ENCODE results near the gene CSRP3.

GRCh38 chr11:19168090-19168489 is 33.7 kb downstream of the CSRP3 start:
- TF ChIP-seq, protein P1, sequence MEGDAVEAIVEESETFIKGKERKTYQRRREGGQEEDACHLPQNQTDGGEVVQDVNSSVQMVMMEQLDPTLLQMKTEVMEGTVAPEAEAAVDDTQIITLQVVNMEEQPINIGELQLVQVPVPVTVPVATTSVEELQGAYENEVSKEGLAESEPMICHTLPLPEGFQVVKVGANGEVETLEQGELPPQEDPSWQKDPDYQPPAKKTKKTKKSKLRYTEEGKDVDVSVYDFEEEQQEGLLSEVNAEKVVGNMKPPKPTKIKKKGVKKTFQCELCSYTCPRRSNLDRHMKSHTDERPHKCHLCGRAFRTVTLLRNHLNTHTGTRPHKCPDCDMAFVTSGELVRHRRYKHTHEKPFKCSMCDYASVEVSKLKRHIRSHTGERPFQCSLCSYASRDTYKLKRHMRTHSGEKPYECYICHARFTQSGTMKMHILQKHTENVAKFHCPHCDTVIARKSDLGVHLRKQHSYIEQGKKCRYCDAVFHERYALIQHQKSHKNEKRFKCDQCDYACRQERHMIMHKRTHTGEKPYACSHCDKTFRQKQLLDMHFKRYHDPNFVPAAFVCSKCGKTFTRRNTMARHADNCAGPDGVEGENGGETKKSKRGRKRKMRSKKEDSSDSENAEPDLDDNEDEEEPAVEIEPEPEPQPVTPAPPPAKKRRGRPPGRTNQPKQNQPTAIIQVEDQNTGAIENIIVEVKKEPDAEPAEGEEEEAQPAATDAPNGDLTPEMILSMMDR (conservative IDR thresholded peaks at IDR 0.05), result no peak
- no peak for TF ChIP-seq ZFX (IDR thresholded peaks at IDR 0.05)
